Peyer's patch (tissue), 4 donors: ENCODE results near the gene ATCAY. TPM values are rescaled to one million over a fixed set of nuclear protein-coding genes. Genes with fewer than 3 reads are reported as not detected.

Experiments used
- DNase-seq, 3 donors: peaks; one replicate each; pipeline ENCODE4 v3.0.0-alpha.2; 2017 to 2019
- H3K27ac ChIP-seq, 4 donors: fragments of 200-600 bp; sonication (generic); one replicate each; pipeline ENCODE4 v1.5.1; 2016 to 2019
- H3K27me3 ChIP-seq, 2 donors: fragments of 200-600 bp; sonication (generic); one replicate each; pipeline ENCODE4 v1.5.1; 2019
- H3K36me3 ChIP-seq, 3 donors: fragments of 200-600 bp; sonication (generic); one replicate each; pipeline ENCODE4 v1.5.1; 2016 to 2019
- H3K4me1 ChIP-seq, 4 donors: fragments of 200-600 bp; sonication (generic); one replicate each; pipeline ENCODE4 v1.5.1; 2016 to 2019
- H3K4me3 ChIP-seq, 4 donors: fragments of 200-600 bp; sonication (generic); 1 replicate in 3 of 4; 2 replicates in 1 of 4; pipeline ENCODE4 v1.5.1; 2016 to 2019; ENCODE audit warnings: mild to moderate bottlenecking in 1 of 4
- H3K9me3 ChIP-seq, 4 donors: fragments of 200-600 bp; sonication (generic); one replicate each; pipeline ENCODE4 v1.5.1; 2016 to 2019; ENCODE audit warnings: mild to moderate bottlenecking in 1 of 4
- POLR2A ChIP-seq, 2 donors: fragments of 450-650 bp; IDR thresholded peaks; one replicate each; pipeline ENCODE4 v1.5.1; 2017; ENCODE audit warnings: antibody characterized with exemption in 2 of 2, mild to moderate bottlenecking in 2 of 2, moderate library complexity in 2 of 2
- total RNA-seq, 4 donors: library from RNA; depleted of rRNA; stranded (reverse); fragments of >200 nt; gene quantifications; one replicate each; pipeline ENCODE4 v1.1.0, GENCODE V29; 2016
- TF ChIP-seq, protein P1 (sequence below), 6 experiments: fragments of 450-650 bp in 4 of 6; fragments of 200-600 bp in 2 of 6; sonication (generic) in 1 of 6; IDR thresholded peaks; one replicate each; pipeline ENCODE4 v1.5.1; 2017 to 2019; ENCODE audit warnings: antibody characterized with exemption in 6 of 6, mild to moderate bottlenecking in 3 of 6, moderate library complexity in 1 of 6

The ATCAY gene
- total RNA-seq, 4 donors from 2014 or later, result 0.13 to 0.47 TPM; not detected in 2

DNA sequence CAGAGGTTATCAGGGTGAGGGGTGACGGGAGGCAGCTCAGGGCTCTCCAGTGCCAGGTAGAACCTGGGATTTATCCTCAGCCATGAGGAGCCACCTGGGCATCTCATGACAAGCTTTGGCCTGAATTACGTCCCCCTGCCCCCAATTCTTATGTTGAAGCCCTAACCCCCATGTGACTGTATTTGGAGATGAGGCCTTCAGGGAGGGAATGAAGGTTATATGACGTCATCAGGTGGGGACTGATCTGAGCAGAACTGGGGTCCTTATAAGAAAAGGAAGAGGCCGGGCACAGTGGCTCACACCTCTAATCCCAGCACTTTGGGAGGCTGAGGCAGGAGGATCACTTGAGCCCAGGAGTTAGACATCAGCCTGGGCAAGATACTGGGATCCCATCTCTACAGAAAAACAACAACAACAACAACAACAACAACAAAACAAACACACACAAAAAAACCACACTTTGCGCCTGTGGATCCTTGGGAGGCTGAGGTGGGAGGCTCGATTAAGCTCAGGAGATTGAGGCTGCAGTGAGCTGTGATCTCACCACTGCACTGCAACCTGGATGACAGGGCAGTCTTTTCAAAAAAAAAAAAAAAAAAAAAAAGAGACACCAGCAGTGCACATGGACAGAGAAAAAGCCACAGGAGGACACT, 30.0 kb upstream of the ATCAY start:
- Histone ChIP-seq H3K9me3 (peaks cover 0 to 7% (median 3%) of the 10 kb centered on the region in 4 donors), H3K4me1 (no peaks in the 10 kb centered on the region), H3K4me3 (no peak overlapping the region), H3K36me3 (no peaks in the 10 kb centered on the region), H3K27me3 (no peaks in the 10 kb centered on the region), H3K27ac (no peak overlapping the region)
- DNase-seq, result no peak
- TF ChIP-seq, protein P1, sequence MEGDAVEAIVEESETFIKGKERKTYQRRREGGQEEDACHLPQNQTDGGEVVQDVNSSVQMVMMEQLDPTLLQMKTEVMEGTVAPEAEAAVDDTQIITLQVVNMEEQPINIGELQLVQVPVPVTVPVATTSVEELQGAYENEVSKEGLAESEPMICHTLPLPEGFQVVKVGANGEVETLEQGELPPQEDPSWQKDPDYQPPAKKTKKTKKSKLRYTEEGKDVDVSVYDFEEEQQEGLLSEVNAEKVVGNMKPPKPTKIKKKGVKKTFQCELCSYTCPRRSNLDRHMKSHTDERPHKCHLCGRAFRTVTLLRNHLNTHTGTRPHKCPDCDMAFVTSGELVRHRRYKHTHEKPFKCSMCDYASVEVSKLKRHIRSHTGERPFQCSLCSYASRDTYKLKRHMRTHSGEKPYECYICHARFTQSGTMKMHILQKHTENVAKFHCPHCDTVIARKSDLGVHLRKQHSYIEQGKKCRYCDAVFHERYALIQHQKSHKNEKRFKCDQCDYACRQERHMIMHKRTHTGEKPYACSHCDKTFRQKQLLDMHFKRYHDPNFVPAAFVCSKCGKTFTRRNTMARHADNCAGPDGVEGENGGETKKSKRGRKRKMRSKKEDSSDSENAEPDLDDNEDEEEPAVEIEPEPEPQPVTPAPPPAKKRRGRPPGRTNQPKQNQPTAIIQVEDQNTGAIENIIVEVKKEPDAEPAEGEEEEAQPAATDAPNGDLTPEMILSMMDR (IDR thresholded peaks at IDR 0.05), result no peak
- TF ChIP-seq POLR2A (IDR thresholded peaks at IDR 0.05), result no peak

- DNase-seq, result no peak
- Histone ChIP-seq H3K9me3 (peaks cover 0 to 7% (median 3%) of the 10 kb centered on the region in 4 donors), H3K4me3 (no peak overlapping the region), H3K4me1 (no peaks in the 10 kb centered on the region), H3K36me3 (no peaks in the 10 kb centered on the region), H3K27me3 (no peaks in the 10 kb centered on the region), H3K27ac (no peak overlapping the region)
- TF ChIP-seq POLR2A (IDR thresholded peaks at IDR 0.05), result no peak
- TF ChIP-seq, protein P1 (IDR thresholded peaks at IDR 0.05), result no peak
Measured at GRCh38 chr19:3851254-3852176, 29.0 kb upstream of the ATCAY start.

GRCh38 chr19:3852177-3852511, 28.3 kb upstream of the ATCAY start:
- Histone ChIP-seq H3K9me3 (peaks cover 0 to 7% (median 3%) of the 10 kb centered on the region in 4 donors), H3K27ac (no peak overlapping the region), H3K4me1 (no peaks in the 10 kb centered on the region), H3K4me3 (no peak overlapping the region), H3K27me3 (no peaks in the 10 kb centered on the region), H3K36me3 (no peaks in the 10 kb centered on the region)
- DNase-seq, result no peak
- TF ChIP-seq POLR2A (IDR thresholded peaks at IDR 0.05), result no peak
- TF ChIP-seq, protein P1 (IDR thresholded peaks at IDR 0.05), result no peak

DNA sequence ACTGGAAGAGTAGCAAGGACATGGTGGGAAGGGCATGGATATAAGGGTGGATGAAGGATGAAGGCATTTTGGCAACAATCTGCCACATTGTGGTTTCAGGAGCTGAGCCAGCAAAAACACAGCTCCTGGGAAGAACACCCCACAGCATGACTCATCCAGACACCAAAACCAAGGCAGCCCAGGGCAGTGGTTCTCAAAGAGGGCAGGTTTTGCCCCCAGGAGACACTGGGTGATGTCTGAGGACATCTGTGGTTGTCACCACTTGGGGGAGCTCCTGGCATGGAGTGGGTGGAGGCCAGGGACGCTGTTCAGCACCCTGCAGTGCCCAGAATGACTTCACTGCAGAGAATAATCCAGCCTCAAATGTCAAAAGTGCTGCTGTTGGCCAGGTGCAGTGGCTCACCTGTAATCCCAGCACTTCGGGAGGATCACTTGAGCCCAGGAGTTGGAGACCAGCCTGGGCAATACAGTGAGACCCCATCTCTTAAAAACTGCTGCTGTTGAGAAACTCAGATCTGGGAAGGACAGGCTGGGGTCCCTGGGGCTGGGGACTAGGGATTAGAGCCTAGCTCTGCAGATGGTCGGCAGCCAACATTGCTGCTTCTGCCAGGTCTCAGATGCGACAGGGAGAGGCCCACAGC, 27.8 kb upstream of the ATCAY start:
- no peaks in the 10 kb centered on the region for H3K36me3 ChIP-seq
- DNase-seq, result peak; percentile 19 to 76 (median 63)
- H3K9me3 ChIP-seq, result peaks cover 0 to 7% (median 3%) of the 10 kb centered on the region in 4 donors
- TF ChIP-seq POLR2A (IDR thresholded peaks at IDR 0.05), result no peak
- TF ChIP-seq, protein P1 (IDR thresholded peaks at IDR 0.05), result peak in 4 of 6 experiments; percentile 23 to 65 (median 56)
- H3K4me1 ChIP-seq, result no peaks in the 10 kb centered on the region
- no peak overlapping the region for H3K27ac ChIP-seq
- no peaks in the 10 kb centered on the region for H3K27me3 ChIP-seq
- H3K4me3 ChIP-seq, result no peak overlapping the region

DNA sequence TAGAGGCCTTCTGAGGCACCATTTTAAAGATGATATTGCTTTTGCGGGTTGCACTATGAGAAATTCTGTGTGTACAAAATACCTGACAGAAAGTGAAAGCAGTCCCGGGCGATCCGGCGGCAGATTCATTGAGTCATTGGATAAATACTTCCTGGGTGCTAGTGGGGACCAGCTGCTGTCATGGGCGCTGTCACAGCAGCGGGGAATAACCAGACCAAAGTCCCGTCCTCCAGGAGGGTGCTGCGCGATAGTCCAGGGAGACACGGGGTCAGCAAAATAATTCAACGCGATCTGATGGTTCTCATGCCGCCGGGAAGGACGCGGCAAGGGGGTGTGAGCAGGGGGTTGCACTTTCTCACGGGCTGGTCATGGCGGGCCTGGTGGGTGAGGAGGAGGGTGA, 25.2 kb upstream of the ATCAY start:
- peaks cover 0 to 7% (median 3%) of the 10 kb centered on the region in 4 donors for H3K9me3 ChIP-seq
- H3K4me1 ChIP-seq, result no peaks in the 10 kb centered on the region
- DNase-seq, result peak in 2 of 3 donors; percentile 76 to 83
- H3K27me3 ChIP-seq, result no peaks in the 10 kb centered on the region
- no peak for TF ChIP-seq POLR2A (IDR thresholded peaks at IDR 0.05)
- TF ChIP-seq, protein P1 (IDR thresholded peaks at IDR 0.05), result no peak
- H3K36me3 ChIP-seq, result no peaks in the 10 kb centered on the region
- peak overlapping the region in 1 of 4 donors; percentile 20 for H3K4me3 ChIP-seq
- H3K27ac ChIP-seq, result no peak overlapping the region
